ENCODE measurements around the gene LCN10.

DNA sequence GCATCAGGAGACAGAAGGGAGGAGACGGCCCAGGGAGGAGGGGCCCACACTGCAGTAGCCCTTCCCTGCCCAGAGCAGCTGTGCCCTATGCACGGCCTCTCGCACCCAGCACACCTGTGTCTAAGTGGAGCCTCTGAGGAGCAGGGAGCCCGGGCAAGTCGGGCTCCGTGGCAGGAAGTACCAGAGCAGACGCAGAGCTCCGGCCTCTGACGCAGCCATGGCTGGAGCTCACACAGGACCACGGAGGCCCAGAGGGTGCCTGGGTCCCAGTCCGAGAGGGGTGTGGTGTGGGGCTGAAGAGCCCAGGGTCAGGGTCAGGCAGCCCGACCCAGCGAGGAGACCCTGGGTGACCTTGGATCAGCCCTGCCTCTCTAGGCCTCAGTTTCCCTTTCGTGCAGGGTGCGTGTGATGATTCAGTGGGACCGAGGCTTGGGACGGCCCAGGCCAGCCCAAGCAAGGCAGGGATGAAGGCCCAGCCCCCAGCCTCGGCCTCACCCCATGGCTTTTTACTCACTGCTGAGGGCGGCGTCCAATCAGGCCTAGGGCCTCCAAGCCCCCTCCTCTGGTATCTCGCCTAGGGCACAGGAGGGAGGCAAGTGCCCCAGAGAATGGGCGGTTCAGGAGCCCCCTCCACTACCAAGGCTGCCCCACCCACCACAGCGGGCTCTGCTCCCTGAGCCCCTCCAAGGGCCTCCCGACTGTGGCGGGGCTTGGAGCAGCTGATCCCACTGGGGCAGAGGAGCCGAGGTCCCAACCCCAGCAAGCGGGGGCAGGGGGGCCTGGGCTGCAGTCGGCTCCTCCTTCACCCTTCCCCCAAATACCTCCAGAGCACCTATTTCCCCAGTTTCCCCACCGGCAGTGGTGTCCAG lies 51.2 kb downstream of the LCN10 start:
- no peak for TF ChIP-seq ARNTL (CRISPR knock-in tag; IDR thresholded peaks at IDR 0.05; ENCODE audit: borderline replicate concordance, low read depth)
- no peak for TF ChIP-seq PPARA (CRISPR knock-in tag; IDR thresholded peaks at IDR 0.05; ENCODE audit: borderline replicate concordance)
- TF ChIP-seq RARB (CRISPR knock-in tag; IDR thresholded peaks at IDR 0.05), result no peak
- no peak for TF ChIP-seq PATZ1 (CRISPR knock-in tag; IDR thresholded peaks at IDR 0.05; ENCODE audit: borderline replicate concordance)
- no peak for TF ChIP-seq ZNF8 (CRISPR knock-in tag; IDR thresholded peaks at IDR 0.05)
- no peak for TF ChIP-seq ESRRG (CRISPR knock-in tag; IDR thresholded peaks at IDR 0.05)
- TF ChIP-seq ZNF565 (CRISPR knock-in tag; conservative IDR thresholded peaks at IDR 0.05; ENCODE audit: low read depth), result no peak
